ENCODE measurements around the gene LY6G6C.
A peak's percentile ranks its signal among the peaks of the same experiment; 100 is the strongest.

Gene LY6G6C

GRCh38 chr6:31741815-31742214 lies 20.3 kb upstream of the LY6G6C start:
- Histone ChIP-seq H3K4me1 (ENCODE audit: control insufficient read depth, insufficient read depth, low read length) (peaks cover 11% of the 10 kb centered on the region; the same call in 1 of the 2 replicates), H3K4me3 (ENCODE audit: low read length) (no peak overlapping the region), H3K36me3 (ENCODE audit: control insufficient read depth, insufficient read depth, low read length) (no peaks in the 10 kb centered on the region), H3K9me3 (ENCODE audit: control insufficient read depth, insufficient read depth, low read length) (no peaks in the 10 kb centered on the region), H3K27me3 (ENCODE audit: control insufficient read depth, insufficient read depth, low read length) (no peaks in the 10 kb centered on the region), H3K27ac (ENCODE audit: low read length) (no peak overlapping the region)
- WGBS (ENCODE audit: insufficient coverage, insufficient read length): no CpG with 5 or more reads among the region's 2 CpGs
- DNase-seq (ENCODE audit: low read depth, low spot score): no peak

- no peaks in the 10 kb centered on the region for H3K27me3 ChIP-seq (ENCODE audit: control insufficient read depth, insufficient read depth, low read length)
- H3K36me3 ChIP-seq (ENCODE audit: control insufficient read depth, insufficient read depth, low read length): no peaks in the 10 kb centered on the region
- H3K9me3 ChIP-seq (ENCODE audit: control insufficient read depth, insufficient read depth, low read length): no peaks in the 10 kb centered on the region
- no peak overlapping the region for H3K27ac ChIP-seq (ENCODE audit: low read length)
- no peak for DNase-seq (ENCODE audit: low read depth, low spot score)
- peaks cover 12% of the 10 kb centered on the region; the same call in 1 of the 2 replicates for H3K4me1 ChIP-seq (ENCODE audit: control insufficient read depth, insufficient read depth, low read length)
- peak overlapping the region; percentile 35; the same call in 1 of the 2 replicates for H3K4me3 ChIP-seq (ENCODE audit: low read length)
- no CpG with 5 or more reads among the region's 29 CpGs for WGBS (ENCODE audit: insufficient coverage, insufficient read length)
Measured at GRCh38 chr6:31740397-31741223, 19.1 kb upstream of the LY6G6C start.

- no peaks in the 10 kb centered on the region for H3K27me3 ChIP-seq (ENCODE audit: control insufficient read depth, insufficient read depth, low read length)
- no peaks in the 10 kb centered on the region for H3K9me3 ChIP-seq (ENCODE audit: control insufficient read depth, insufficient read depth, low read length)
- no peaks in the 10 kb centered on the region for H3K36me3 ChIP-seq (ENCODE audit: control insufficient read depth, insufficient read depth, low read length)
- WGBS (ENCODE audit: insufficient coverage, insufficient read length): no CpG with 5 or more reads among the region's 58 CpGs
- H3K4me1 ChIP-seq (ENCODE audit: control insufficient read depth, insufficient read depth, low read length): peaks cover 12% of the 10 kb centered on the region; the same call in 1 of the 2 replicates
- peak; percentile 98 for DNase-seq (ENCODE audit: low read depth, low spot score)
- H3K4me3 ChIP-seq (ENCODE audit: low read length): peak within 1 kb of the TSS; percentile 35; the same call in 1 of the 2 replicates
- no peak within 1 kb of the TSS for H3K27ac ChIP-seq (ENCODE audit: low read length)
Measured at GRCh38 chr6:31739639-31740396, 18.3 kb upstream of the LY6G6C start, which contains the start of gene MSH5. Gene MSH5, plus strand, starts transcription at chr6:31740005. Its CDS starts 462 bp downstream, at chr6:31740467.

- Histone ChIP-seq H3K27ac (ENCODE audit: low read length) (no peak overlapping the region), H3K4me3 (ENCODE audit: low read length) (no peak overlapping the region)
Measured at GRCh38 chr6:31737991-31738979, 16.7 kb upstream of the LY6G6C start.

GRCh38 chr6:31737315-31737990 lies 15.9 kb upstream of the LY6G6C start:
- no peaks in the 10 kb centered on the region for H3K9me3 ChIP-seq (ENCODE audit: control insufficient read depth, insufficient read depth, low read length)
- WGBS (ENCODE audit: insufficient coverage, insufficient read length): 100% methylated on average over 2 of the region's 7 CpGs
- H3K27ac ChIP-seq (ENCODE audit: low read length): no peak overlapping the region
- no peak overlapping the region for H3K4me3 ChIP-seq (ENCODE audit: low read length)
- H3K4me1 ChIP-seq (ENCODE audit: control insufficient read depth, insufficient read depth, low read length): peaks cover 15% of the 10 kb centered on the region
- H3K27me3 ChIP-seq (ENCODE audit: control insufficient read depth, insufficient read depth, low read length): no peaks in the 10 kb centered on the region
- DNase-seq (ENCODE audit: low read depth, low spot score): no peak
- peaks cover 8% of the 10 kb centered on the region; the same call in 1 of the 2 replicates for H3K36me3 ChIP-seq (ENCODE audit: control insufficient read depth, insufficient read depth, low read length)

More at GRCh38 chr6:31737991-31738979, 16.7 kb upstream of the LY6G6C start:
- DNase-seq (ENCODE audit: low read depth, low spot score): no peak
- Histone ChIP-seq H3K9me3 (ENCODE audit: control insufficient read depth, insufficient read depth, low read length) (no peaks in the 10 kb centered on the region), H3K36me3 (ENCODE audit: control insufficient read depth, insufficient read depth, low read length) (peaks cover 8% of the 10 kb centered on the region; the same call in 1 of the 2 replicates), H3K4me1 (ENCODE audit: control insufficient read depth, insufficient read depth, low read length) (peaks cover 15% of the 10 kb centered on the region), H3K27me3 (ENCODE audit: control insufficient read depth, insufficient read depth, low read length) (no peaks in the 10 kb centered on the region)
- no CpG with 5 or more reads among the region's 6 CpGs for WGBS (ENCODE audit: insufficient coverage, insufficient read length)

- H3K4me3 ChIP-seq (ENCODE audit: low read length): peak overlapping the region; percentile 91; the same call in 1 of the 2 replicates
- peaks cover 11% of the 10 kb centered on the region; the same call in 1 of the 2 replicates for H3K36me3 ChIP-seq (ENCODE audit: control insufficient read depth, insufficient read depth, low read length)
- no CpG with 5 or more reads among the region's 10 CpGs for WGBS (ENCODE audit: insufficient coverage, insufficient read length)
- H3K27me3 ChIP-seq (ENCODE audit: control insufficient read depth, insufficient read depth, low read length): no peaks in the 10 kb centered on the region
- H3K9me3 ChIP-seq (ENCODE audit: control insufficient read depth, insufficient read depth, low read length): no peaks in the 10 kb centered on the region
- DNase-seq (ENCODE audit: low read depth, low spot score): no peak
- H3K27ac ChIP-seq (ENCODE audit: low read length): no peak overlapping the region
- peaks cover 15% of the 10 kb centered on the region for H3K4me1 ChIP-seq (ENCODE audit: control insufficient read depth, insufficient read depth, low read length)
Measured at GRCh38 chr6:31736768-31737314, 15.3 kb upstream of the LY6G6C start.

- Histone ChIP-seq H3K27me3 (ENCODE audit: control insufficient read depth, insufficient read depth, low read length) (no peaks in the 10 kb centered on the region), H3K4me1 (ENCODE audit: control insufficient read depth, insufficient read depth, low read length) (peaks cover 15% of the 10 kb centered on the region), H3K9me3 (ENCODE audit: control insufficient read depth, insufficient read depth, low read length) (no peaks in the 10 kb centered on the region), H3K36me3 (ENCODE audit: control insufficient read depth, insufficient read depth, low read length) (peaks cover 14% of the 10 kb centered on the region; the same call in 1 of the 2 replicates), H3K4me3 (ENCODE audit: low read length) (peak within 1 kb of the TSS; percentile 91), H3K27ac (ENCODE audit: low read length) (no peak within 1 kb of the TSS)
- WGBS (ENCODE audit: insufficient coverage, insufficient read length): no CpG with 5 or more reads among the region's 24 CpGs
- no peak for DNase-seq (ENCODE audit: low read depth, low spot score)
Measured at GRCh38 chr6:31736021-31736767, 14.6 kb upstream of the LY6G6C start, which contains the start of gene CLIC1. Gene CLIC1, minus strand, starts transcription at chr6:31736530. Its CDS starts 230 bp downstream, at chr6:31736300.

- peaks cover 14% of the 10 kb centered on the region; the same call in 1 of the 2 replicates for H3K36me3 ChIP-seq (ENCODE audit: control insufficient read depth, insufficient read depth, low read length)
- peak overlapping the region; percentile 91; the same call in 1 of the 2 replicates for H3K4me3 ChIP-seq (ENCODE audit: low read length)
- H3K27me3 ChIP-seq (ENCODE audit: control insufficient read depth, insufficient read depth, low read length): no peaks in the 10 kb centered on the region
- DNase-seq (ENCODE audit: low read depth, low spot score): no peak
- H3K27ac ChIP-seq (ENCODE audit: low read length): no peak overlapping the region
- no peaks in the 10 kb centered on the region for H3K9me3 ChIP-seq (ENCODE audit: control insufficient read depth, insufficient read depth, low read length)
- peaks cover 15% of the 10 kb centered on the region for H3K4me1 ChIP-seq (ENCODE audit: control insufficient read depth, insufficient read depth, low read length)
- WGBS (ENCODE audit: insufficient coverage, insufficient read length): no CpG with 5 or more reads among the region's 18 CpGs
Measured at GRCh38 chr6:31734821-31735406, 13.4 kb upstream of the LY6G6C start.
